CMK (cell line): ENCODE measurements around the gene MAP7D1.

Experiments
- DNase-seq: peaks from one replicate; pipeline ENCODE4 v3.0.0-alpha.2; 2010; ENCODE audit warnings: low read depth

The MAP7D1 gene

GRCh38 chr1:36126797-36127500, 29.0 kb upstream of the MAP7D1 start:
- DNase-seq: no peak

GRCh38 chr1:36128126-36128904, 27.6 kb upstream of the MAP7D1 start:
- peak; percentile 20 for DNase-seq

GRCh38 chr1:36128905-36129206, 27.1 kb upstream of the MAP7D1 start:
- DNase-seq: no peak

- no peak for DNase-seq
These were observed 23.9 kb upstream of the MAP7D1 start for GRCh38 chr1:36132029-36132428.

- DNase-seq: no peak
These were observed 22.5 kb upstream of the MAP7D1 start for GRCh38 chr1:36133484-36133883.

- DNase-seq: no peak
These were observed 21.9 kb upstream of the MAP7D1 start for GRCh38 chr1:36134031-36134430.

GRCh38 chr1:36134505-36135329, 21.2 kb upstream of the MAP7D1 start:
- no peak for DNase-seq

- no peak for DNase-seq
These were observed 20.7 kb upstream of the MAP7D1 start for GRCh38 chr1:36135330-36135667.

- no peak for DNase-seq
These were observed 20.2 kb upstream of the MAP7D1 start for GRCh38 chr1:36135796-36136195.

- no peak for DNase-seq
These were observed 19.4 kb upstream of the MAP7D1 start for GRCh38 chr1:36136535-36136934.

GRCh38 chr1:36137226-36137625, 18.7 kb upstream of the MAP7D1 start:
- no peak for DNase-seq

- no peak for DNase-seq
These were observed 18.2 kb upstream of the MAP7D1 start for GRCh38 chr1:36137776-36138175.

GRCh38 chr1:36139521-36139920, 16.4 kb upstream of the MAP7D1 start:
- no peak for DNase-seq

GRCh38 chr1:36142121-36142520, 13.8 kb upstream of the MAP7D1 start:
- no peak for DNase-seq

GRCh38 chr1:36143424-36143823, 12.5 kb upstream of the MAP7D1 start:
- DNase-seq: no peak

GRCh38 chr1:36144413-36144812, 11.5 kb upstream of the MAP7D1 start:
- no peak for DNase-seq

- DNase-seq: no peak
These were observed 7.1 kb upstream of the MAP7D1 start for GRCh38 chr1:36148821-36149236.

- peak; percentile 100 for DNase-seq
These were observed 6.6 kb upstream of the MAP7D1 start, which contains the start of gene TRAPPC3 for GRCh38 chr1:36149237-36149972. Gene TRAPPC3, minus strand, starts transcription at chr1:36149486. Its CDS starts 108 bp downstream, at chr1:36149378.

GRCh38 chr1:36149973-36150295, 6.0 kb upstream of the MAP7D1 start:
- DNase-seq: no peak

- DNase-seq: peak; percentile 86
These were observed 5.4 kb upstream of the MAP7D1 start for GRCh38 chr1:36150296-36151133.

- DNase-seq: no peak
These were observed 4.7 kb upstream of the MAP7D1 start for GRCh38 chr1:36151134-36151844.
